Erythroblast (primary cell): ENCODE measurements around the gene SPDYE3.
"Not testable (repeated sequence)": the region's sequence is repeated elsewhere in the genome, so short reads cannot be mapped to it uniquely, and the experiment has no call there.

ENCODE experiments used
- GATA1 ChIP-seq: IDR thresholded peaks from 2 replicates; pipeline ENCODE4 v1.6.1; 2011; ENCODE audit warnings: low read depth, mild to moderate bottlenecking, control low read depth, low read length, moderate library complexity
- POLR2A ChIP-seq: IDR thresholded peaks from 2 replicates; pipeline ENCODE4 v1.6.1; 2011; ENCODE audit warnings: mild to moderate bottlenecking, low read length

DNA sequence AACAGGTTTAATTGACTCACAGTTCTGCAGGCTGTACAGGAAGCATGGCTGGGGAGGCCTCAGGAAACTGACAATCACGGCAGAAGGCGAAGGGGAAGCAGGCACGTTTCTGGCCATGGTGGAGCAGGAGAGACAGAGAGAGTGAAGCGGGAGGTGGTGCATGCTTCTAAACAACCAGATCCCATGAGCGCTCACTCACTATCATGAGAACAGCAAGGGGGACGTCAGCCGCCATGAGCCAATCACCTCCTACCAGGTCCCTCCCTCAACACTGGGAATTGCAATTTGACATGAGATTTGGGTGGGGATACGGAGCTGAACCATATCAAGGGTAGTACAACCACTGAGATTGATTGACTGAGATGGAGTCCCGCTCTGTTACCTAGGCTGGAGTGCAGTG, 18.2 kb downstream of the SPDYE3 start:
- not testable (repeated sequence) for TF ChIP-seq POLR2A, GATA1
